Measurements from ENCODE around the gene EPHA6.
"Not testable (repeated sequence)": the region's sequence is repeated elsewhere in the genome, so short reads cannot be mapped to it uniquely, and the experiment has no call there.

EPHA6 gene

GRCh38 chr3:97009427-97010019 lies 195.1 kb downstream of the EPHA6 start:
- no peak for TF ChIP-seq CTCF (IDR thresholded peaks at IDR 0.05; ENCODE audit: low read depth, low read length, missing control alignments)
- in situ Hi-C loops (cut with HindIII; ENCODE audit: low sequenced_read_pairs), result no loop called here
- no peak overlapping the region for H3K4me3 ChIP-seq (ENCODE audit: low read depth, low read length)
- DNase-seq (ENCODE audit: low read depth), result no peak

GRCh38 chr3:97010881-97011657 lies 196.7 kb downstream of the EPHA6 start:
- in situ Hi-C loops (cut with HindIII; ENCODE audit: low sequenced_read_pairs), result no loop called here
- DNase-seq (ENCODE audit: low read depth), result no peak

GRCh38 chr3:97021778-97022177 lies 207.4 kb downstream of the EPHA6 start:
- no peak for DNase-seq (ENCODE audit: low read depth)
- in situ Hi-C loops (cut with HindIII; ENCODE audit: low sequenced_read_pairs), result no loop called here
- TF ChIP-seq CTCF (IDR thresholded peaks at IDR 0.05; ENCODE audit: low read depth, low read length, missing control alignments), result no peak
- no peak overlapping the region for H3K4me3 ChIP-seq (ENCODE audit: low read depth, low read length)

More at GRCh38 chr3:97010881-97011657, 196.7 kb downstream of the EPHA6 start:
- TF ChIP-seq CTCF (IDR thresholded peaks at IDR 0.05; ENCODE audit: low read depth, low read length, missing control alignments), result no peak
- H3K4me3 ChIP-seq (ENCODE audit: low read depth, low read length), result no peak overlapping the region

GRCh38 chr3:97025612-97026011 lies 211.2 kb downstream of the EPHA6 start:
- in situ Hi-C loops (cut with HindIII; ENCODE audit: low sequenced_read_pairs); DNase-seq (ENCODE audit: low read depth); H3K4me3 ChIP-seq (ENCODE audit: low read depth, low read length): not testable (repeated sequence)

GRCh38 chr3:97029972-97030371 lies 215.6 kb downstream of the EPHA6 start:
- no peak for DNase-seq (ENCODE audit: low read depth)
- H3K4me3 ChIP-seq (ENCODE audit: low read depth, low read length), result no peak overlapping the region
- in situ Hi-C loops (cut with HindIII; ENCODE audit: low sequenced_read_pairs), result no loop called here
- TF ChIP-seq CTCF (IDR thresholded peaks at IDR 0.05; ENCODE audit: low read depth, low read length, missing control alignments), result no peak

GRCh38 chr3:97037294-97037943 lies 223.0 kb downstream of the EPHA6 start:
- DNase-seq (ENCODE audit: low read depth), result no peak
- no peak for TF ChIP-seq CTCF (IDR thresholded peaks at IDR 0.05; ENCODE audit: low read depth, low read length, missing control alignments)
- in situ Hi-C loops (cut with HindIII; ENCODE audit: low sequenced_read_pairs), result no loop called here
- no peak overlapping the region for H3K4me3 ChIP-seq (ENCODE audit: low read depth, low read length)

GRCh38 chr3:97043411-97043810 lies 229.0 kb downstream of the EPHA6 start:
- no peak for TF ChIP-seq CTCF (IDR thresholded peaks at IDR 0.05; ENCODE audit: low read depth, low read length, missing control alignments)
- no peak overlapping the region for H3K4me3 ChIP-seq (ENCODE audit: low read depth, low read length)
- in situ Hi-C loops (cut with HindIII; ENCODE audit: low sequenced_read_pairs), result no loop called here
- no peak for DNase-seq (ENCODE audit: low read depth)

Measured in astrocyte of the cerebellum (primary cell).